Cardiac septum (tissue), 1 donor: ENCODE data around the gene CDH13. TPM values are rescaled to one million over a fixed set of nuclear protein-coding genes. Genes with fewer than 3 reads are reported as not detected.

Experiments used
- DNase-seq: peaks from one replicate; pipeline ENCODE4 v3.0.0-alpha.2; 2020; ENCODE audit warnings: low spot score
- intact Hi-C: fragments of 100-400 bp; cut with DNase I; formaldehyde crosslinking; loops from one replicate; pipeline ENCODE4 v1.14.0; 2022
- total RNA-seq: library from RNA; stranded (reverse); fragmentation: NEBNext Ultra II Directional; extraction: Animal tissue kit (Norgen Biotek cat#: 25700); gene quantifications from one replicate; pipeline ENCODE4 v1.2.1, GENCODE V29; 2021
- donor health status: DM: no; HTN: no; CAD: no.

Gene CDH13
- total RNA-seq, 1 donor from 2014 or later = 108 TPM

DNA sequence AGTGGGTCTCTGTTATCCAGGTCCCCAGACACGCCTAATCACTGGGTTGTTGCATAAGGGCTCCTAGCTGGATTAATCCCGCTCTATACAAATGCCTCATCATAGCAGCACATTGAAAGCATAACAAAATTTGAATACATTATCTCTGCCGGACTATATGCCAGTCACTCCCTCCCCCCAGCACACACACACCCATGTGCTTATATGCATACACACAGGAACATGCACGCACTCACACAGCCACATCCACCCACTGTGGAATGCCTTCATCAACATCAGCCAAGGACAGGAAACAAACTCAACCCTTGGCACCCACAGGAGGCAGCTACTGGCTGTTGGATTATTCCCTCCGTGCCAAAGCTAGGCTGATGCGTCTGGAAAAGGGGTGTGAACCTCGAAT is 3.5 kb upstream of the CDH13 start:
- intact Hi-C loops = no loop called here

DNA sequence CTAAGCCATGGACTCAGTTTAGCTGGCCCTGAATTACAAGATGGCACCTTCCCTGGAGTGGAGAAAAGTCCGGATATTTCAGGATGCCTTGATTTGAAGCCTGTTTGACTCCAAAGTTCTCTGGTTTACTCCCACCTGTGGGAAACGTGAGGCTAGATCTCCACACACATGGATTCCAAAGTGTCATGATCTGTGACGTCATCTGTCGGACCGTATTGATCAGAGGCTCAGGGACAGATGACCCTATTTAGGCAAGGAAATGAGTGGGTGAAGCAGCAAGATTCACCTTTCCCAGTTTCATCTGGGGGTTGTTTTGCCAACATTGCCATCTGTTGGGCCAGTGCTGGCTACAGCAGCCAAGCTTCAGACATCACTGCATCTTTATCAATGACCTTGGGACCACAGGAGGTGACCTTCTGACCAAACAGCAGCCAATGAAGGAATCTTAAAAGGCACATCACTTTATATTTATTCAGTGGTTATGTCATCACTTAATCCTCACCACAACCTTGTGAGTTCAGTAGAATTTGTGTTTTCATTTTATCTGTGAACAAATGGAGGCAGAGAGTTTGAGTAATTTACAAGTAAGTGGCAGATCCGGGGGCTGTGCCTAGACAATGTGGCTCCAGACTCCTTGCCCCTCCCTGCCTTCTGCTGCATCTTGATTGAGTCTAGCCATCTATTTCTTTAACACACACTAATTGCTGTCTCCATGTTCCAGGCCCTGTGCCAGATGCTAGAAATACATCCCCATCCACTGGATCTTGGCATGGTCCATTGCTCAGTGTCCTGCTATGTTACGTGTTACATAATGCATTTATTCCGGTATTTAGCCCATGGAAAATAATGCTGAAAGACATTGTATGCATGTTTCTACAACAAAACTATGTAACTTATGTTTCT is 1.5 kb upstream of the CDH13 start:
- intact Hi-C loops = loop anchor here (5.0 kb wide), 2 partner anchors 127 to 372 kb away; no protein-coding TSS in a partner anchor
- no peak for DNase-seq

More for the DNA sequence above, 3.5 kb upstream of the CDH13 start:
- no peak for DNase-seq

DNA sequence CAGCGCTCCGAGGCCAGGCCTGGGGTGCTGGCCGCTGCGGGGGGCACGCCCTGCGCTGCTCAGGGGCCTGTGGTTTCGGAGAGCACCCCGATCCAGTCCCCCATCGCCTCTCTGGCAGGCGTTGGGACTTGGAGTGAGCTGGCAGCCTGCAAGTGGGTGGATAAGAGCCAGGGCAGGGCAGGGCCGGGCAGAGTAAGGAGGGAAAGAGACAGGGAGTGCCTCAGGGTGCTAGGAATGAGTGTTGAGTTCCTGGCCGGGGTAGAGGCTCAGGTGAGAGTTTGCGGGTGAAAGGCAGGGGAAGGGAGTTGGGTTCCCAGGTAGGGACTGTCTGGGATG is 1.3 kb downstream of the CDH13 start:
- no peak for DNase-seq
- intact Hi-C loops = loop anchor here (2.0 to 5.0 kb wide), 3 partner anchors 73 to 369 kb away; no protein-coding TSS in a partner anchor

DNA sequence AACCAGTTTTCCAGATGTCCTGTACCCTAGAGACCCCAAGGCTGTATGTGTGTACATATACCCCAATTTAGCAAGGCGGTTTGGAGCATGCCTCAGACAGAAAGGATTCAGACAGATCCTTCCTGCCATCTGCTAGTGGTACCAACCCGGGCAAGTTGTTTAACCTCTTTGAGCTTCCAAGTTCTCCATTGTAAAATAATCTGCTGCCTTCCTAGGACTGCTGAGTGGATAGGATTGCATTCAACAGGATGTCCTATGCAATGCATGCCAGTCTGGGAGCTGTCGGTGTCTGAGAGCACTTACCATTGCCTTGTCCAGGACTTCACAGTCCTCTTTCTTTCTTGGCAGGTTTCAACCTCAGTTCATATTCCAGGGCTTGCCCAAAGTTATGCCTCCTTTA is 1.9 kb downstream of the CDH13 start:
- no peak for DNase-seq
- intact Hi-C loops = loop anchor here (2.0 to 5.0 kb wide), 3 partner anchors 72 to 369 kb away; no protein-coding TSS in a partner anchor

DNA sequence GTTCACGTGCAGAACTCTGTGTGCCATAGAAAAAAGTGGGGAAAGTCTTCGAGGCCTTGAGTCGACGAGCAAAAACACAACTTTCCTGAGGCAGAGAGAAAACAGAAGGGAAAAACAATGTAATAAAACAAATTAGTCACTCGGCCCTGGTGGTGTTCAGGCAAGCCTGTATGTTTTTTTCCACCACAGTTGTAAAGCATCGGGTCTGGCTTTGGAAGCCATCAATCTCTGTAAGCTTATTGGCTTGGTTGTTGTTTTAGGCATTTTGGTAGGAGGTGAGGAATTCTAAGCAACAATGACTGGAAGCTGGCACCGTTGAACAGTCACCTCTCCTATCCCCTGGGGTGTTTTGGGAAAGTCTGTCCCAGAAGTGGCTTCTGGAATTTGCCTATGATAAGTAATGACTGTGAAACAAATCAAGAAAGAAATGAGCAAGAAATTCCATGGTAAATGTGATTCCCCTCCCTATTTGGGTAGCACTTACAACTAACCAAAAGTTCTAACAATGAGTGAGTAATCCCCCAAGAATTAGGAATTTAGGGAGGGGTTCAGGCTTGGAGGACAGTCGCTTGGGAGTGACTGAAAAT is 2.8 kb downstream of the CDH13 start:
- no peak for DNase-seq
- intact Hi-C loops = loop anchor here (2.0 to 10.0 kb wide), 5 partner anchors 71 to 725 kb away; no protein-coding TSS in a partner anchor

DNA sequence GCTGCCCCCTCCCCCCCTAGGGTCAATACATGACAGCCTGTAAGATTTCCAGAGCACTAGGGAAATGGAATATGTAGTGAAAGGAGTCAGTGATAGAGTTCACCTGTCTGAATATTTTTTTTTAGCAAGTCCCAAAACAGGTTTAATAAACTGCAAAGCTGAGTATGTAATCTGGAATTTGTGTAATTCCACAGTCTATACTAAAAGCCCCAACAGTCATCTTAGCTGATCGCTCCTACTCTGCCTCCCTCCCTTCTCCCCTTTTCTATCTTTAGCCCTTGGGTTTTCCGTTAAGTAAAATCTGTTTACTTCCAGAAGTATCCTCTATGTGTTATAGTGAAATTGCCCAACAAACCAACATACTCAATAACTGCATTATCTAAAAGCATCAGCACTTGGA is 3.5 kb downstream of the CDH13 start:
- intact Hi-C loops = loop anchor here (10.0 kb wide), 2 partner anchors 435 to 725 kb away; no protein-coding TSS in a partner anchor
- no peak for DNase-seq

DNA sequence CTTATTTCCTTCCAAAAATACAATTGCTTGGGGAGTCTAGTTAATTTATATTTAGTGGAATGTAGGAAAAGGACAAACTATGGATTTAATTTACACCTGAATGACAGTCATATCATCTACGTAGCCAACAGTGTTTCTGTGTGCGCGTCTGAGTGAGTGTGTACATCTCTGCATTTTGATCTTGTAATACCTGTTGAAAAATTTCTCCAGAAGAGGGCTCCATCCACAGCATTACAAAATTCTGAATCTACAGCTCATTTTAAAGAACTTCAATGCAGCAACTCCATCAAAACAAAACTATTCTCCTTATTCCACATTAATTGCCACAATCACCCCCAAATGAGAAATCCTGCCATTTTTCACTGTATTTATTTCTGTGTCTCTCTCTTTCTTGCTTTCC is 3.9 kb downstream of the CDH13 start:
- no peak for DNase-seq
- intact Hi-C loops = loop anchor here (10.0 kb wide), 2 partner anchors 434 to 724 kb away; no protein-coding TSS in a partner anchor

DNA sequence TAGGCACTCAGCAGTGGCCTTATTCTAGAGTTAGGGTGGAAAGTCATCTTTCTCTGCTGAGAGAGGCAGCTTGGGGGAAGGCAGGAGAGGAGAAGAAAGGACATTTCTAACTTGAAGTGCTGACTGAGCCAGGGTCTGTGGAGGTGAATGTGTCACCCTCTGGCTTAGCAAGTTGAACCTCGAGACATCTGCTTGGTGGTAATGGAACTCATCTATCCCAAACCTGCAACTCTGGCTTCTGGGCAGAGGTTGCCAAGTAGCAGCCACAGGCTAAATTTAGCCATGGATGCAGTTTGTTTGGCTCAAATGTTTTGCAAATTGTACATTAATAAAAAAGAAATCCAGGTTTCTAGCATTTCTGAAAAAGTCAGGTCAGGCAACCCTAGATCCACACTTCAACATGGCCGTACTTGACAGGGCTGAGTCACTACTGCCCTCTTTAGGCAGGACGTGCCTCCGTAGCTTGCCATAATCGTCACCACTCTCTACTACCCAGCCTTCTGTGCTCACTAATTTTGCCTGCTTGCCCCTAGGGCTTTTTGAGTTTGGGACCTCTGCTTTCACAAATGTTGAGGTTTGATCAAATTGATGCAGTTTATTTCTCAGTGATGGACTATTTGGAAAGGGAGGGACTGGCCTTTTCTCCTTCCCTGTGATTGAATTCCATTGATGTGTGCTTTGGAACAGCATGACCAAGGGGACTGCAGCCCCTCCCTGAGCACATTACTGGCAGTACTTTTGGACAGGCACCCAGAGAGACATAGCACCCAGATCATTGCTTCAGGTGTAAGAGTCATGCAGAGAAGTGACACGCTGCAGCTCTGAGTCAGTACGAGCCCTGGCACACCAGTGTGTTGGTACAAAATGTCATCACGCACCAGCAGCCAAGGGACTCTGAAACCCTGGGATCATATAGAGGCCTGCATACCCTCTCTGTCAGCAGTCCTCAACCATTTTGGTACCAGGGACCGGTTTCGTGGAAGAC is 5.2 kb downstream of the CDH13 start:
- DNase-seq = no peak
- intact Hi-C loops = loop anchor here (10.0 kb wide), 2 partner anchors 433 to 723 kb away; no protein-coding TSS in a partner anchor

DNA sequence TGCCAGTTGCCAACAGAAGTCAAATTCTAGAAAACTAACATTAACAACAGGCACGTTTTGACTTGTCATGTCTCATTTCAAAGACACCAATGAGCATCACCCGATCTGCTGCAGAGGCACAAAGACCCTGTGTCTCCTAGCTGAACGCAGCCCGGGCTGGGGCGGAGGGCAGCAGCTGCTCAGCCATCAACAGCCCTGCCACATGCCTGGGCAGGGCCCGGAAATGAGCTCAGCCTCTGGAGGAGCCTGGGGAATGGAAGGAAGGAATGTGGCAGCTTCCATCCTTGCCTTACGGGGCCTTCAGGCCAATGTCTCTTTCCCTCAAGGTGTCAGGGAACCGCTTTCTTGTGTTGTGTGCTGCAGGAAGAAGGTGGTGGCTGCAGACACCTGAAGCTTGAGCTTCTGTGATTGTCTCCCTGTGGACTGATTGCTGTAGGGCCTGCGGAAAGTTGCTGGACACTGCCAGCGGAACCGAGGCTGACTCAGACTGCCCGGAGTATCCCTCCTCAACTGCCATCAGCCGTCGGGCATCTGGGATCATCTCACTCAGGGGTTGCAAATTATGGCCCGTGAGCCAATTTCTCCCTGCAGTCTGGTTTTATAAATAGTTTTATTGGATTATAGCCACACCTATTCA is 7.3 kb downstream of the CDH13 start:
- no peak for DNase-seq
- intact Hi-C loops = loop anchor here (10.0 kb wide), 2 partner anchors 431 to 721 kb away; no protein-coding TSS in a partner anchor

DNA sequence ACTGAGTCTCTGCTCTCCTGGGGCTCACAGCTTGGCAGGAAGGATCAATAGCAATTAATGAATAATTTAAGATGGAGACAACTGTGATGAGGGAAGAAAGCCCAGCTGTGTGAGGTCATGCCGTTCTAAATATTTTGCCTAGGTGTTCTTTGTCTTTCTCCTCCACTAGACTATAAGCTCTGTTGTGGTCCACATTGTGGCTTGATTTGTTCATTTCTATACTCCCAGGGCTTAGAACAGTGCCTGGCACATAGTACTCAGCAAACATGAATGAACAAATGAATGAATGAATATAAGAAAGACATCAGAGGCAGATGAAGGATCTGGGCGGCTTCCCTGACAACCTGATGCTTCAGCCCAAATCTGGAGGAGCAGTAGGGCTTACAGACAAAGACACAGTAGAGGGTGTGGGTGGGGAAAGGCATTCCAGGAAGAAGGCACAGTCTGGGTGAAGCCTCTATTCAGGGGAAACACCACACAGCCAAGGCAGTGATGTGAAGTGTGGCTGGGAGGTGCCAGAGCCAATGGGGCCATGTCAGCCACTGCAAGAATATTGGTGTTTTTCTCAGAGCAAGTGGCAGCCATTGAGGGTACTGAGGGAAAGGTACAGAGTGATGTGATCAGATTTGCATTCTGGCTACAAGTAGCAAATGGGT is 8.3 kb downstream of the CDH13 start:
- no peak for DNase-seq
- intact Hi-C loops = loop anchor here (5.0 to 10.0 kb wide), 3 partner anchors 102 to 720 kb away; no protein-coding TSS in a partner anchor

DNA sequence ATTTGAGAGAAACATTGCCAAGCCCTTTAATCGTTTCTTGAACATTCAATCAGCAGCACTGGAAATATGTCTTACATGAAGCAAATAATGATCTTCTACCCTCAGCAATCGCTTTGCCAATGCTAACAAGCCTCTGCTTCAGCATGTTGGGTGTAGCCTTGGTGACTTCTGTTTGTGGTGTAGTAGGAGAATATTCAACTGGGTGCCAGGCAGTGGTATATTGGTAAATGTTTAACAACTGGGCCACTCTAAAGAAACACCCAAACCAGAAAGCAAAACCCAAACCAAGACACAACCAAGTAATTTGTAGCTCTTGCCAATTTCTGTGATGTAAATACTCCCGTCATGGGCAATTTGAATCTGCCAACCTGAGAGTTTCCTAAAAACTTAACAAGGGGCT is 9.7 kb downstream of the CDH13 start:
- intact Hi-C loops = loop anchor here (5.0 to 10.0 kb wide), 3 partner anchors 101 to 718 kb away; no protein-coding TSS in a partner anchor

DNA sequence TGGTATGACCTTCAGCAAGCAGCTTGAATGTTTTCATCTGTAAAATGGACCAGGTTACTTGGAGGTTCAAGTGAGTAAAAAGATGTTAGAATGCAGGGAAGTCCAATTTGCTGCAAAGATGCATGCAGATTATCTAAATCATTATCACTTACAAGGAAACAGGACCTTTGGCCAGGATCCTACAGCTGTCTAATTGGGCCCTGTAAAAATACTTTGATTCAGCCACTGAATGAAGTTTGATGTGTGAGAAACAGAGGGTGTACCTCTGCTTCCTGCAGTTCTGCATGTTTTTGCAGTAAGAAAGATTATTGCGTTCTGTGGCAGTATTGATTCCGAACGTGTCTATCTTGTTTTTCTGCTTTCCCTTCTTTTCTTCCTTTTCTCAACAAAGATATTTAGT is 10.2 kb downstream of the CDH13 start:
- DNase-seq = no peak
- intact Hi-C loops = loop anchor here (5.0 to 10.0 kb wide), 3 partner anchors 100 to 718 kb away; no protein-coding TSS in a partner anchor

More for the DNA sequence above, 9.7 kb downstream of the CDH13 start:
- no peak for DNase-seq

DNA sequence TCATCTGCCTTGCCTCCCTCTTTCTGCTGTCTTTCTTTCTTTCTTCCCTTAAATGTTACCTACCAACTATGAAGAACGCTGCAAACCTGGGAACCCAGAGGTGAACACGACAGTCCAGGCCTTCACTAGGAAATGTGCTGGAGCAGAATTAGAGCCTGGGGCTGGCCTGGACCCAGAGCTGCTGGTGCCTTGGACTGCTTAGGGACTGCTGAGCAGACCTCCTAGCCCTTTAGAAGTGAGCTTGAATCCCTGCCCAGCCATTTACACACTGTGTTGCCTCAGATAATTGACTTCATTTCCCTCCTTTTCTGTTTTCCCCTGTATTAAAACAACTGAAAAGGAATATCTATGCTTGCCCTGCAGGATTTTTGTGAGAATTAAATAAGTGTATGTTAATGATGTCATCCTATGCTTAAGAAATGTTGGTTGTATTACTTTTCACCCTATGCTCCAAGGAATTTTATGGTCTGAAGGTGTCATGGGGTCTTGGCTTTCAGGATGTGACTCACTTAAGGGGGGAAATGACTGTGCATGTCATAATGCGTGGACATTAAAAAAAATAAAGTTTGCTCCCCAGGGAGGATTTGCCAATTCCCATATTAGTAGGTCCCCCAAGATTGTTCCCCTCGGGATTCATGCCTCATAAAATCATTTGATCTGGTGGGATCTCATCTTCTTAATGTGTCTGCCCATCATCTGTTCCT is 11.5 kb downstream of the CDH13 start:
- no peak for DNase-seq
- intact Hi-C loops = loop anchor here (5.0 to 10.0 kb wide), 3 partner anchors 99 to 717 kb away; no protein-coding TSS in a partner anchor

DNA sequence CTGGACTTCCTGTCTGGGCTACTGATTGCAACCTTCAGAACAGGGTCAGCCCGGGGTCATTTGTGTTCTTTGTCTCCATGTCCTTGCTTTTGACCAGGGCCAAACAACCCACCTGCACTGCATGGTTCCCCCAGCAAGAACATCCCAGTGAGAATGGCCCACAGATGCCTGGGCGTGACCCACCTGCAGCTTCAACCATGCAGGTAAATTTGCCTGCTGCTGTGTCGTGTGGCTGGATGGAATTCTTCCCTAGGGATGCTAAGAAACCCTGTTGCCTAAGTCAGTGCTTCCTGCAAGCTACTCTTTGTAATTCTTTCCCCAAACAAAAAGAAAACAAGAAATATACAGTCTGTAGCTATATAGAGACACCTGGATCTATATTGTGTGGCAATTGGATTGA is 12.5 kb downstream of the CDH13 start:
- no peak for DNase-seq
- intact Hi-C loops = loop anchor here (5.0 to 10.0 kb wide), 3 partner anchors 98 to 716 kb away; no protein-coding TSS in a partner anchor

DNA sequence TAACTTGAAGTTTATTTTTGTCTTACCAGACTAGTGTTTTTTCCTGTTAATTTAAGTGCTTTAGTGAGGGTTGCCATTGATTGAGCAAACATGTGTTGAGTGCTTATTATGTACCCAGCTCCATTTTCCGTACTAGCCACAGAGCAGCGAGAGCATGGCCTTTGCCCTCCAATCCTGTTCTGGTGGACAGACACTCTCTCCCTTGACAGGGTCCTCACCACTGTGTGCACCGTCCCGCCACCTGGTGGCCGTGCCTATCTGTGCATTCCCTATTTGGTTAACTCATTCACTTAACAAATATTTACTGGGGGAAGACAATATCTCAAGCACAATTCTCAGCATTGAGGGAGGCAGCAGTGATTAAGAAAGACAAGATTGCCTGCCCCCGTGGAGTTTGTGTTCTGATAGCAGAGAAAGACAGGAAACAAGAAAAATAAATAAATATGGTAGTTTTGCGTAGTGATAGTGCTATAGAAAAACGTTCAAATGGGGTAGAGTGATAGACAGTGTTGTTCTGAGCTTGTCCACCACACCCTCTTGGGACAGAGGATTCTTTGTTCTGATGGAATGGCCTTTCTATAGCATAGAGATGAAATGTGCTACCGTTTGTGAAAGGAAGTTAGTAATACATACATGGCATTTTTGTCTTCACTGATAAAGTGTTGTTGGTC is 13.0 kb downstream of the CDH13 start:
- intact Hi-C loops = loop anchor here (5.0 to 10.0 kb wide), 3 partner anchors 98 to 715 kb away; no protein-coding TSS in a partner anchor
- DNase-seq = no peak

DNA sequence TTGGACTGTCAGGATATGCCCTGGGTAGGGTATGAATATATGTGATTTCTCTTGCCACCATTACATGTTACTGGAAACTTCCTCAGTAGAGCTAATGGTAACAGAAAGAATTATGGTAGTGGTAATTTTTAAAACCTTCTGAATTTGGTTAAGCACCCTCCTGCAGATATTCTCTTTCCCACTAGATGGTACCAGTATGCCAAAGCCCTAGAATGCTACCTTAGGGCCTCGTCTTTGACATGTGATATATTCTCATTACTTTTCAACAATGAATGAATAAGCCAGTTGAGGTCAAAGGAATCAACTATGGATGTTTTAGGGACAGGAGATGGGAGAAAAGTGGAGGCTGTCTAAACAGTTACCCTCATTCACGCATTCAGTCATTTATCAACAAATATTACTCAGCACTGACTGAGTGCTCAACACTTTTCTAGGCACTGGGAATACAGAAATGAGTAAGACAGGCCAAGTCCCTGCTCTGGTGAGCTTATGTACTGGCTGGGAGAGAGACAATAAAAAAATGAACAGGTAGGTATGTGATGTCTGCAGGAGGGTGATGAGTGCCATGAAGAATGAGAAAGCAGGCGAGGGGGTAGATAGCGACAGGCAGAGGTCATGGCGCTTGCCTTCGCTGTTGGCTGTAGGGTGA is 14.7 kb downstream of the CDH13 start:
- no peak for DNase-seq
- intact Hi-C loops = no loop called here
